Measurements from ENCODE around the gene LARP6.

DNA sequence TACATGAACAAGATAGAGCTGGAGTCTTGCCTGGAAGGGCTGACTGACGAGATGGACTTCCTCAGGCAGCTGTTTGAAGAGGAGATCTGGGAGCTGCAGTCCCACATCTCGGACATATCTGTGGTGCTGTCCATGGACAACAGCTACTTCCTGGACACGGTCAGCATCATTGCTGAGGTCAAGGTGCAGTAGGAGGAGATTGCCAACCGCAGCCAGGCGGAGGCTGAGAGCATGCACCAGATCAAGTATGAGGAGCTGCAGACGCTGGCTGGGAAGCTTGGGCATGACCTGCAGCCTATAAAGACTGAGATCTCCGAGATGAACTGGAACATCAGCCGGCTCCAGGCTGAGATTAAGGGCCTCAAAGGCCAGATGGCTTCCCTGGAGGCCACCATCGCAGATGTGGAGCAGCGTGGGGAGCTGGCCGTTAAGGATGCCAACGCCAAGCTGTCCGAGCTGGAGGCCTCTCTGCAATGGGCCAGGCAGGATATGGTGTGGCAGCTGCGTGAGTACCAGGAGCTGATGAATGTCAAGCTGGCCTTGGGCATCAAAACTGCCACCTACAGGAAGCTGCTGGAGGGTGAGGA, 5.5 kb upstream of the LARP6 start:
- TF ChIP-seq SRF (IDR thresholded peaks at IDR 0.05; ENCODE audit: low read depth, low read length): no peak
- TF ChIP-seq PHF8 (CRISPR knock-in tag; IDR thresholded peaks at IDR 0.05): no peak
- TF ChIP-seq, protein P1, sequence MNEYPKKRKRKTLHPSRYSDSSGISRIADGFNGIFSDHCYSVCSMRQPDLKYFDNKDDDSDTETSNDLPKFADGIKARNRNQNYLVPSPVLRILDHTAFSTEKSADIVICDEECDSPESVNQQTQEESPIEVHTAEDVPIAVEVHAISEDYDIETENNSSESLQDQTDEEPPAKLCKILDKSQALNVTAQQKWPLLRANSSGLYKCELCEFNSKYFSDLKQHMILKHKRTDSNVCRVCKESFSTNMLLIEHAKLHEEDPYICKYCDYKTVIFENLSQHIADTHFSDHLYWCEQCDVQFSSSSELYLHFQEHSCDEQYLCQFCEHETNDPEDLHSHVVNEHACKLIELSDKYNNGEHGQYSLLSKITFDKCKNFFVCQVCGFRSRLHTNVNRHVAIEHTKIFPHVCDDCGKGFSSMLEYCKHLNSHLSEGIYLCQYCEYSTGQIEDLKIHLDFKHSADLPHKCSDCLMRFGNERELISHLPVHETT (CRISPR knock-in tag; conservative IDR thresholded peaks at IDR 0.05): no peak
- no peak for TF ChIP-seq KDM2A (CRISPR knock-in tag; IDR thresholded peaks at IDR 0.05; ENCODE audit: borderline replicate concordance, low read depth)
- TF ChIP-seq NR2F6 (IDR thresholded peaks at IDR 0.05): no peak
- TF ChIP-seq NR2F6 (CRISPR knock-in tag; IDR thresholded peaks at IDR 0.05): no peak
- TF ChIP-seq GTF2F1 (IDR thresholded peaks at IDR 0.05; ENCODE audit: low read length): no peak
